Embryonic facial prominence (tissue), 1 donor: ENCODE measurements around the gene ANAPC4.
"Not testable (repeated sequence)": the region's sequence is repeated elsewhere in the genome, so short reads cannot be mapped to it uniquely, and the experiment has no call there.

Experiments
- DNase-seq: peaks from one replicate; pipeline ENCODE4 v3.0.0-alpha.2; 2016; ENCODE audit errors: extremely low spot score

The ANAPC4 gene

DNA sequence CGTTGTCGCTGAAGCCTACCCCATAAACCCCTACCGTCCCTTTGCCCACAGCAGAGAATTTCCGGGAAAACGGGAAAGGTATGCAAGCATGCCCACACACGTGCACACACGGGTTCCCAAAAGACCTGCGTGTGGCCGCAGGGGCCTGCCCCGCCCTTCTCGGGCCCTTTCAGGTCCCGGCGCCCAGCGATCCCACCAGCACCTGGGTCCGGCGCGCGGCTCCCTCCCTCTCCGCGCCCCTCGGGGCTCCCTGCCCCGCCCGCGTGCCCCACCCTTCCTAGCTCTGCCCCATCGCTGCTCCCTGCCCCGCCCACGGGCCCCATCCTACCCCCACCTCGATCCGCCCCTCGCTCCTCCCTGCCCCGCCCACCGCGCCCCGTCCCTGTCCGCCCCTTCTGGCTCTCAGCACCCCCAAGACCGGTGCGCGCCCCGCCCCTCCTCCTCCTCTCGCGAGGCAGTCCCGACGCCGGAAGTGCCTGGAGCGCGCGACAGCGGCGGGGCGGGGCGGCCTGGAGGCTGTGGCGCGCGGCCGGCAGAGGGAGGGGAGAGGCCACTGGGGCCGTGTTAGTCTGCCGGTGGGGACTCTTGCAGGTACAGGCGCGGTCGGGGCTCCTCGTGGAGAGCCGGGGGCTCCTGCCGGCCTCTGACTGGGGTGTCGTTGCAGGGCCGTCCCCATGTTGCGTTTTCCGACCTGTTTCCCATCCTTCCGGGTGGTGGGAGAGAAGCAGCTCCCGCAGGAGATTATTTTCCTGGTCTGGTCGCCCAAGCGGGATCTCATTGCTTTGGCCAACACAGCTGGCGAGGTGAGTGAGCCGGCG lies at the start of gene ANAPC4:
ANAPC4 (plus strand) TSS at position 510 of the 818 bp plus-strand sequence; CDS start at position 675, 165 bp downstream.
- peak; percentile 82 for DNase-seq

DNA sequence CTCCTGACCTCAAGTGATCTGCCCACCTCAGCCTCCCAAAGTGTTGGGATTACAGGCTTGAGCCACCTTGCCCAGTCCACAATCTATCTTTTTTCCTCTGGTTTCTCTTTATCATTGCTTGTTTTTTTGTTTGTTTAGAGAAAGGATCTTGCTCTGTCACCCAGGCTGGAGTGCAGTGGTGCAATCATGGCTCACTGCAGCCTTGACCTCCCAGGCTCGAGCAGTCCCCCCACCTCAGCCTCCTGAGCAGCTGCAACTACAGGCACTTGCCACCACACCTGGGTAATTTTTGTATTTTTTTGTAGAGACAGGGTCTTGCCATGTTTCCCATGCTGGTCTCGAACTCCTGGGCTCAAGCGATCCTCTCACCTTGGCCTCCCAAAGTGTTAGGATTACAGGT lies 48.6 kb upstream of the ANAPC4 start:
- not testable (repeated sequence) for DNase-seq

DNA sequence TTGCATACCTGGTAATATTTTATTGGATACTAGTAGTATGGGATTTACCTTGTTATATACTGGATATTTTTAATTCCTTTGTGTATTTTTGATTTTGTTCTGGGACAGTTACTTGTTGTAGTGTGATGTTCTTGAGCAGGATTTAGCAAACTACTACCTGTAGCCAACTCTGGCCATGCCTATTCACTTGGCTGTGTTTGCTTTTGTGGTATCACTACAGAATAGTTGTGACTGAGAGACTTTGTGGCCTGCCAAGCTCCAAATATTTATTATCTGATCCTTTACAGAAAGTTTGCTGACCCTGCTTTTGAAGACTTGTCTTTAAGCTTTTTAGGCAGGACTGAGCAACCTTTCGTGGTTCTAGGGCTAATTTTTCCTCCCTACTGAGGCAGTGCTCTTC lies 46.7 kb upstream of the ANAPC4 start:
- no peak for DNase-seq

DNA sequence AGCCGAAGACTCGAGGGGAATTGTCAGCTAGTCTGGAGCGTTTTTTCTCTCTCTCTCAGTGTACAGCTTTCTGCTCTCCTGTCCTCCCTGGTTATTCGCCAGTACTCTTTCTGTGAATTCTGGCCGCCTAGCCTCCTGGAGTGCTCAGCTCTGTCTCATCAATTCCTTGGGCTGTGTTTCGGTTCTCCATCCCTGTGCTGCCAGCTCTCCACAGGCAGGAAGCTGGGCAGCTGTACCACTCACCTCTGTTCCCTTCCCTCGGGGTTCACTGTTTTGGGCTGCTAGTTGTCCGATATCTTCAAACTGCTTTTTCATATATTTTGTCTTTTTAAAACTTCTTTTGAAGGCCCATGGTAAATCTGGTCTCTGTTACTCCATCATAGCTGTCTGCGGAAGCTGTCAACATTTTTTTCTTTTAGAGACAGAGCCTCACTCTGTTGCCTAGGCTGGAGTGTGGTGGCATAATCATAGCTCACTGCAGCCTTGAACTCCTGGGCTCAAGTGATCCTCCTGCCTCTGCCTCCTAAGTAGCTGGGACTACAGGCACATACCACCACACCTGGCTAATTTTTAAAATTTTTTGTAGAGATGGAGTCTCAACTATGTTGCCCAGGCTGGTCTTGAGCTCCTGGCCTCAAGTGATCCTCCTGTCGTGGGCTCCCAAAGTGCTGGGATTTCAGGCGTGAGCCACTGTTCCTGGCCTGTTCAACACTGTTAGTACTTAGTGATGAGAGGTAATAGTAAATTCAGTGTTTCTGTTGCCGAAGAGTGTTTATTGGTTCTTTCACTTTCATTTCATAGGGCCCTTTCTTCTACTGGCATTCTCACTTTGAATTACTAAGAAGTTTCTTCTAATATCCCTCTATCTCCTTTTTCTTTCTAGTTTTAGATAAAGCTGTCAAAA lies 45.9 kb upstream of the ANAPC4 start:
- DNase-seq = no peak

GRCh38 chr4:25343671-25344070 lies 33.4 kb upstream of the ANAPC4 start:
- no peak for DNase-seq

DNA sequence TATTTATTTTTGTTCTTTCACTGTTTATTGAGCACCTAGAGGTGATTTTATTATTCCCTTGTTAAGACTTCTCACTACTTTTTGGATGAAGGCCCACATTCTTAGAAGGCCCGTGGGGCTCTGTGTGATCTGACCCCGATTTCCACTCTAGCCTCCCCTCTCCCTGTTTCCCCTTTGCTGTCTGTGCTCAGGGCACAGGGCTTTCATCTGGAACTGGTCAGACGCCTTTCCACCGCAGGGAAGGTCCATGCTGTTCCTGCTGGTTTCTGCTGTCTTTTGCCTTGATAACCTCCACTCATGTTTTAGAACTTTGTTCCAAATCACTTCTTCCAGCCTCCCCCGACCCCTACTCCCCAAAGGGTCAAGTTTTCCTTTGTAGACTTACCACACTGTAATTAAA lies 31.3 kb upstream of the ANAPC4 start:
- DNase-seq = no peak

GRCh38 chr4:25346913-25347312 lies 30.1 kb upstream of the ANAPC4 start:
- DNase-seq = no peak

- no peak for DNase-seq
Observed at GRCh38 chr4:25347473-25347872, 29.6 kb upstream of the ANAPC4 start.

GRCh38 chr4:25347971-25348370 lies 29.1 kb upstream of the ANAPC4 start:
- no peak for DNase-seq

DNA sequence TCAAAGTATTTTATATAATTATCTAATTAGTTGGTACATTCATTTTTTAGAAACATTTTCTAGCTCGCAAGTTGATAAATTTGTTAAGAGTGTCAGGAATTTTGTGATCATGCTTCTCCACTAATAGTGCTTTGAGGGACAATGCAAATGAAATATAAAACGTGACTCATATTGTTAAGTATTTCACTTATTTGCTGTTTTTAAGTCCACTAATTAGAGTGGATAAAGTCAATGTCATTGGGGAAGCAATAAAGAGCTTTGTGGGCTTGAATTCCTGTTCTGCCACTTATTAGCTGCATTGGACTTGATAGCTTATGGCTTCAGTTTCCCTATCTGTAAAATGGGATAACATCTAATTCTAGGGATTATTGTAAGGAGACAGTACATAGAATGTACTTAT lies 26.5 kb upstream of the ANAPC4 start:
- no peak for DNase-seq

DNA sequence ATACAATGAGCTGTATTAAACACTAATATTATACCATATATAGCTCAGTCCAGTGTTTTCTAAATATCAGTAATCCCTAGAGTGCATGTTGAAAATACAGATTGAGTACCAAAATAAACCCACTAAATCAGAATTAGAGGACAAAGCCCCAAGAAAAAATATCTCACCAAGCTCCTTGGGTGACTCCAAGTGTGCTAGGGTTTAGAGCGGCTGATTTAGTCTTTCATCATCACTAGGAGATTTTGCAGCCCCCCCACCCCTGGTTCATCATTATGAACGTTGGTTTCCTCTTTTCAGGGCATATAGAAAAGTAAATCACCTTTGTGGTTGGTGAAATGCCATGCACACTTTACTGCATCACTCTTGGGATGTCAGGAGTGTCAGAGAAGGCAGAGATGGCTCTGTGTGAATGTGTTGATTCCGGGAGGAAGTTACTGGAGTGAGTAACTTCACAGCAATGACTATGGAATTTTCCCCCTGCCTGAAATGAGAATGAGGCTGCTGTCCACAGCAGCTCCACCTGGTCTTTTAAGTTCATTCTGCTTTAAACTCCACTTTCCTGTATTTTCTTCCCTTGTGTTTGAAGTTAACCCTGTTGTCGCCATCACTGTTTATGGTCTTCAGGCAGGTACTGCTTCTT lies 25.2 kb upstream of the ANAPC4 start:
- no peak for DNase-seq

- DNase-seq = no peak
Observed at GRCh38 chr4:25356068-25356467, 21.0 kb upstream of the ANAPC4 start.

DNA sequence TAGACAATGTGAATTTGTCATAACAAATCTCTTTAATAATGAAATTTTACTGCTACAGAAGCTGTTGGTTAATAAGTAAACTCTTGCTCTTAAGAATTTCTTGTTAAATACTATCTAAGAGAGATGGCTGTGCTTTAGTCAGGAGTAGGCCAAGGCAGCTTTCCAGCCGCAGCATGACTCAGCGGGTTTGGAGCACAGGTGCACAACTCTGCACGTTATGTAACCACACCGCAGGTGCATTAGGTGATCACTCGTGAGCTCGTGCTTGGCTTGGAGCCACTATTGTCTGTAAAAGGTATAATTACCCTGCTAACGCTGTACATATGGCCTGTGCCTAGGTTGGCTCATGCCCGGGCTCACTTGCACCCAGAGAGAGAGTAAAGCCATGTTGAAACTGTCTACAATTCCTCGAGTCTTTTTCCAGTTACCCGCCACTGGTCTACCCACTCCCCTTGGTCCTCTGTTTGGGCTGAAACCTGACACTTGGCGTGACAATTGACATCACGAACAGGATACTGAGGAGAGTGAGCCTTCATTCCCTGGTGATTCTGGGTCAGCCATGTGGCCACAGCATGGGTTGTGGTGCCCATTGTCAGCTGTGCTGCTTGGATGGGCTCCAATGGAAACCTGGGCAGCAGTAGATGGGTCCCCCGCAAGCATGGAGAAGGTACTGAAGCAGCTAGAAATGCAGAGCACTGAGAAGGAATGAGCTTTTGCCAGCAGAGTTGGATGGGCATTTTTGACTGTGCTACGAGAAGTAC lies 18.4 kb upstream of the ANAPC4 start:
- no peak for DNase-seq

DNA sequence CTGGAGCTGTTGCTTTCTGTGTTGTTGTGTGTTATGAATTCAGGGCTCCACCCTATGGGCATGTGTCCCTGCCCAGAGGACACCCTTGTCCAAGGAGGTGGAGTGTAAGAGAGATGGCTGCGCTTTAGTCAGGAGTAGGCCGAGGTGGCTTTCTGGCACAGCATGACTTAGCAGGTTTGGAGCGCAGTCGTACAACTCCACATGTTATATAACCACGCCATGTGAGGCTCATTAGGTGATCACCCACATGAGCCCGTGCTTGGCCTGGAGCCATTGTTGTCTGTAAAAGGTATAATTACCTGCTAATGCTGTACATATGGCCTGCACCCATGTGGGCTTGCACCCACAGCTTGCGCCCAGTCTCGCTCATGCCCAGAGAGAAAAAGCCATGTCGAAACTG lies 15.8 kb upstream of the ANAPC4 start:
- DNase-seq = no peak

DNA sequence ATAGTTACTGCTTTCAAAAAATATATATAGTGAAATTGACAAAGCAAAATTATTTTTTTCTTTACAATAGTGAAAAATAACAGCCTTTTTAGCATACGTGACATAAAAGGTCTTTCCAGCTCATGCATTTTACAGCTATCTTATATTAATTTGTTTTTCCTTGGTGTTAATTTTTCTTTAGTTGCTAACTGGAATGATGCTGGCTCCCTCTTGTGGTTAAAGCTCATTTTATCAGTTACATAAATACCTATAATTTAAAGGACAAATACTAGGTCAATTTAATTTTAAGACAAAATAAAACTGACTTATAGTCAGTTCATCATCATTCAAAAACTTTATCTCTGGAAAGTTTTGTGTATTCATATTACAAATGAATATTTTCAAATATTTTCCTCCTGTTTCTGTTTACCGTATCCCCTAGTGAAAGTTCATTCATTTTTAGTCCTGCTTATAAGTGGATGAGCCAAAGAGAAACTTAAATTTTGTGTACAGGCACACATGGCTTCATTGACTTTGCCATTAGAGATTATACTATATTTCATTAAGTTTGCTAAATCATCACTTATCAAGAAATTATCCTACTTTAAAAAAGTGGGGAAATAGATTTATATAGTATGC lies 9.9 kb upstream of the ANAPC4 start:
- DNase-seq = peak; percentile 34

- no peak for DNase-seq
Observed at GRCh38 chr4:25367877-25368276, 9.2 kb upstream of the ANAPC4 start.

DNA sequence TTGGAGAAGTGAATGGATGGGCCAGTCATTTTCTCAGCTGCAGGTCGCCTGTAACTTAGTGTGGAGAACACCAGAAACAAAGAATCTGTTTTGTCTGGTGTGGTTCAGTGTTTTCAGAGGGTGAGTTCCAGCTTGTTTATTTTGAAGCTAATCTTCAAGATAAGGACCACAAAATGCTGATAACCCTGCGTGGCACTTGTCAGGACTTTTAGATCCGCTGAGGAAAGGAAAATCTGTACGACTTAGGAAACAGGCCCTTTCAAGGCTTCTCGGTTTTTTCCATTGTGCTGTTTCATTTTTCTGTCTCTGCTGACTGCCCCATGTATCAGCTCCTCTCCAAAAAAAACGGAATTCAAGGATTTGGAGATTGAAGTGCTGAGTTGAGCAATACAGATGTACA lies 8.7 kb upstream of the ANAPC4 start:
- no peak for DNase-seq

DNA sequence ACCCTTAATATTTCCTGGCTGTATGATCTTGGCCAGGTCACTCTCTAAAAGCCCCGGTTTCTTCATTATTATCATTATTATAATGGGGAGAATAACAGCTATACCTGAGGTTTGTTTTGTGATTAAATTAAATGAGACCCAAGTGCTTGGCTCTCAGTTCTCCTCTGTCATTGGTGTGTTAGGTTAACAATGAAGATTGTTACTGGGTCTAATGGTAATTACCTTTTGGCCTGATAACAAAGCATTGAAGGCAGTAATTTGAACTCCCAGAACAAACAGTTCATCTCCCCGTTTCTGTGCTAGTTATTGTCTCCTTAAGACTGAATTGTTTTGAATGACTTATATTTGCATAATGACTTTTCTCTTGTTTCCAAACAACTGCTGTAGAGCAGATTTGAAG lies 6.8 kb upstream of the ANAPC4 start:
- DNase-seq = no peak

DNA sequence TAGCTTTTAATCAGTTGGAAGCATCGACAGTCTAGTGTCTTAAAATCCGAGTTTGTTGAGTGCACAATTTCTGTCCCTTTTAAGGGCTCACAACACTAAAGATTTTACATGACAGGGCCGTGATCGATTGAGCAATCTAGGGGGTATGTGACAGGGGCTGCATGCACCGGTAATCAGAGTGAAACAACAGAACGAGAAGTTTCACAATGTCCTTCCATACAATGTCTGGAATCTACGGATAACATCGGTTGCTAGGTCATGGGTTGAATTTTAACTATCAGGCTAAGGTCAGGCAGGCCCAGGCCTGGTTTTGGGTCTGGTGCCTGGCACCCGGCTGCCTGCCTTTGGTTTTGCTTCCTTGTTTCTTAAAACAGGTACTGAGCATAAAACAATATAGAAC lies 4.5 kb upstream of the ANAPC4 start:
- DNase-seq = not testable (repeated sequence)

GRCh38 chr4:25377572-25378436 lies 741 bp downstream of the ANAPC4 start:
- DNase-seq = no peak
